GM18511 (cell line): ENCODE results near the gene CCN5.

Experiments used
- ATAC-seq: cut with Tn5 transposase; IDR thresholded peaks from one replicate; pipeline ENCODE4 v1.9.1; 2021; ENCODE audit warnings: mild to moderate bottlenecking, moderate library complexity; ENCODE audit not compliant: unreplicated experiment

Gene CCN5

GRCh38 chr20:44715499-44716308, 535 bp downstream of the CCN5 start:
- ATAC-seq, result no peak

GRCh38 chr20:44716309-44717106, 1.3 kb downstream of the CCN5 start:
- ATAC-seq, result no peak

- no peak for ATAC-seq
Measured at GRCh38 chr20:44717986-44718385, 2.8 kb downstream of the CCN5 start.

GRCh38 chr20:44719841-44720240, 4.7 kb downstream of the CCN5 start:
- ATAC-seq, result no peak

- no peak for ATAC-seq
Measured at GRCh38 chr20:44720621-44720996, 5.4 kb downstream of the CCN5 start.

GRCh38 chr20:44720997-44721784, 6.0 kb downstream of the CCN5 start:
- ATAC-seq, result no peak

GRCh38 chr20:44721785-44722054, 6.6 kb downstream of the CCN5 start:
- no peak for ATAC-seq

GRCh38 chr20:44722990-44723389, 7.8 kb downstream of the CCN5 start:
- no peak for ATAC-seq

- no peak for ATAC-seq
Measured at GRCh38 chr20:44723391-44723790, 8.2 kb downstream of the CCN5 start.

GRCh38 chr20:44723798-44724362, 8.7 kb downstream of the CCN5 start:
- ATAC-seq, result no peak

- no peak for ATAC-seq
Measured at GRCh38 chr20:44724423-44725091, 9.4 kb downstream of the CCN5 start.

- no peak for ATAC-seq
Measured at GRCh38 chr20:44725837-44726236, 10.7 kb downstream of the CCN5 start.

GRCh38 chr20:44727039-44727438, 11.9 kb downstream of the CCN5 start:
- no peak for ATAC-seq

GRCh38 chr20:44727651-44728050, 12.5 kb downstream of the CCN5 start:
- ATAC-seq, result no peak

- no peak for ATAC-seq
Measured at GRCh38 chr20:44728801-44729443, 13.8 kb downstream of the CCN5 start.

GRCh38 chr20:44730441-44730840, 15.3 kb downstream of the CCN5 start:
- no peak for ATAC-seq

- no peak for ATAC-seq
Measured at GRCh38 chr20:44731657-44732056, 16.5 kb downstream of the CCN5 start.

GRCh38 chr20:44732327-44732726, 17.2 kb downstream of the CCN5 start:
- ATAC-seq, result no peak

GRCh38 chr20:44733341-44734069, 18.3 kb downstream of the CCN5 start:
- no peak for ATAC-seq

GRCh38 chr20:44734938-44735337, 19.8 kb downstream of the CCN5 start:
- no peak for ATAC-seq
